HG03432 (cell line): Measurements from ENCODE around the gene VAMP4.
"Not testable (repeated sequence)": the region's sequence is repeated elsewhere in the genome, so short reads cannot be mapped to it uniquely, and the experiment has no call there.

ENCODE experiments used
- ATAC-seq: cut with Tn5 transposase; IDR thresholded peaks from one replicate; pipeline ENCODE4 v1.9.1; 2021; ENCODE audit warnings: mild to moderate bottlenecking, moderate library complexity; ENCODE audit not compliant: unreplicated experiment

The VAMP4 gene

GRCh38 chr1:171753182-171753581 lies 11.3 kb upstream of the VAMP4 start:
- ATAC-seq = no peak

GRCh38 chr1:171751221-171751620 lies 9.4 kb upstream of the VAMP4 start:
- ATAC-seq = no peak

DNA sequence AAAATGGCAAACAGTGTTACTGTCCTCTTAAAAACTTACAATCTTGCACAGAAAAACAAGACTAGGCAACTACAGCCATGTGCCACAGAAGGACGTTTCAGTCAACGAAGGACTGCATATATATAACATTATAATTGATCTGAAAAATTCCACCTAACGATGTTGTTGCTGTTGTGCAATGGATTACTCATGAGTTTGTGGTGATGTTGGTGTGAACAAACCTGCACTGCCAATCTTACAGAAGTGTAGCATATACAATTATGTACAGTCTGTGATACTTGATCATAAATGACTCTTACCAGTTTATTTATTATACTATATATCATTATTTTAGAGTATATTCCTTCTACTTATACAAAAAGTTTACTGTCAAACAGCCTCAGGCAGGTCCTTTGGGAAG lies 6.8 kb upstream of the VAMP4 start:
- ATAC-seq = no peak

DNA sequence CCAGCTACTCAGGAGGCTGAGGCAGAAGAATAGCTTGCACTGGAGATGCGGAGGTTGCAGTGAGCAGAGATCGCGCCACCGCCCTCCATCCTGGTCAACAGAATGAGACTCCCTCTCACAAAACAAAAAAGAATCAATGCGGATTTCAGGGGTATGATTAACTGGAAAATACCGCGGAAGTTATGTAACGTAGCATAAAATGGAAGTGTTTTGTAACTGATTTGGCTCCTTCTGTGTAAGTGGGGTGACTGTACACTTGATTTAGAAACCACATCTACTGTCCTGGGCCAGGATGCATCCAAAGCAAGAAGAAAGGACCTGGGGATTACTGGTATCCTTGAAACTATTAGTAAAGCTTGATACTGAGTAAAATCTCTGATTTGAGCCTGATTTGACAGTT lies 3.1 kb upstream of the VAMP4 start:
- ATAC-seq = no peak

GRCh38 chr1:171743081-171743870 lies 1.4 kb upstream of the VAMP4 start:
- ATAC-seq = no peak

DNA sequence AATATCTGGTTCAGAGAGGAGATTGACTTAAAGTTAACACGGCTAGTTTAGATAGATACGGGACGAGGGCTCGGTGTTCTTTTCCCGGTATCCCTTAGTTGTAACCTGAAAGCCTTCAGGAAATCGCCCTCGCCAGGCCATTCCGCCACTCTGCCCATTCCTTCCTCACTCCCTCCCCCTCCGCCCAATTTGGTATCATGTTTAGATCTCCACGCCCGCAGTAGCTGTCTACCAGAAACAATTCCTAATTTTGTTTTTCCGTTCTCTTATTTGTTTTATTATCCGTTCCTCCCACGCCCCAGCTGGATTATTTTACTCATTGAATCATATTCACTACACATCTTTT lies 685 bp upstream of the VAMP4 start:
- ATAC-seq = peak; percentile 12

GRCh38 chr1:171740987-171741871 lies 636 bp downstream of the VAMP4 start:
- peak; percentile 34 for ATAC-seq

- ATAC-seq = no peak
Observed at GRCh38 chr1:171740356-171740863, 1.5 kb downstream of the VAMP4 start.

- no peak for ATAC-seq
Observed at GRCh38 chr1:171739656-171740055, 2.2 kb downstream of the VAMP4 start.

- ATAC-seq = no peak
Observed at GRCh38 chr1:171738911-171739310, 3.0 kb downstream of the VAMP4 start.

DNA sequence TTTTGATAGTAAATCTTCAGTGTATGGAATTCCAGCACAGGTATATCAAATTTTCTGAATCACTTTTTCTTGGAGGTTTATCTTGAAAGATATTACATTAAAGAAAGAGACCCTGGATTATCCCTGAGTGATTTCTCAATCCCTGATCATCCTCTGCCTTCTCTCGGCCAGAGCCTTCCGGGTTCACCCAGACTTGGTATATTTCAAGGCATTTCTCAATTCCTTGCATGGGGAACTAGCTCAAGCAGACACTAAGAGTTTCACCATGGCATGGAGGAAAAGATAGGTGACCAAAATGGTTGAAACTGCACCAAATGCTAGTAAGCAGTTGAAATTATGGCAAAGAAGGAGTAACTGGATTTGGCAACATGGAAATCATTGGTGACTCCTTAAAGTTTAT lies 5.7 kb downstream of the VAMP4 start:
- no peak for ATAC-seq

GRCh38 chr1:171730052-171730451 lies 11.8 kb downstream of the VAMP4 start:
- ATAC-seq = no peak

GRCh38 chr1:171727778-171728177 lies 14.1 kb downstream of the VAMP4 start:
- no peak for ATAC-seq

GRCh38 chr1:171723180-171723579 lies 18.7 kb downstream of the VAMP4 start:
- not testable (repeated sequence) for ATAC-seq

GRCh38 chr1:171718848-171719247 lies 23.0 kb downstream of the VAMP4 start:
- no peak for ATAC-seq

GRCh38 chr1:171718216-171718615 lies 23.6 kb downstream of the VAMP4 start:
- no peak for ATAC-seq

DNA sequence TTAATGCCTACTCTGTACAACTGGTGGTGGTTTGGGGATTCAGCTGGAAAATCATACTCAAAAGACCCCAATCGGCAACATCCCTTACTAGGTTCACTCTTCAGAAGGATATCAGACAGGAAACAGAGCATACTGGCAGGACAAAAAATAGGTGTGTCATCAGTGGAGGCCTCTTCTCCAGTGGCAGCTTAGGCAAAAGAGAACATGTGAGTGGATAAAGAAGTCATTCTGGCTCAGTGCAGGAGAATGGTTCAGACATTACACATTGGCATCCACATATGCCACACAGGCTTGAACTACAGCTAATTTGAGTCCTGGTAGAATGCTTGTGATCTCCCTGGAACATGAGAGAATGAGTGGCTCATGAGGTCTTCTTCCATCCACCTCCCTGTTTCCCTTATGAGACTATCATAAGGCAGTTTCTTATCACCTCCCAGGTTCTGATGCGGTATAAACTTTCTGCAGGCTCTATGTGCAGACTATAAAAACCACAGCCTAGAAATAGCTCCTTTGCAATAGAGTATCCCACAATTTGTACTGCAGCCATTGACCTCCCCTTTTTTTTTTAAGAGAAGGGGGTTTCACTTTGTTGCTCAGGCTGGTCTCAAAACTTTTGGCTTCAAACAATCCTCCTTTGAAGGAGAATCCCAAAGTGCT lies 24.7 kb downstream of the VAMP4 start:
- no peak for ATAC-seq

DNA sequence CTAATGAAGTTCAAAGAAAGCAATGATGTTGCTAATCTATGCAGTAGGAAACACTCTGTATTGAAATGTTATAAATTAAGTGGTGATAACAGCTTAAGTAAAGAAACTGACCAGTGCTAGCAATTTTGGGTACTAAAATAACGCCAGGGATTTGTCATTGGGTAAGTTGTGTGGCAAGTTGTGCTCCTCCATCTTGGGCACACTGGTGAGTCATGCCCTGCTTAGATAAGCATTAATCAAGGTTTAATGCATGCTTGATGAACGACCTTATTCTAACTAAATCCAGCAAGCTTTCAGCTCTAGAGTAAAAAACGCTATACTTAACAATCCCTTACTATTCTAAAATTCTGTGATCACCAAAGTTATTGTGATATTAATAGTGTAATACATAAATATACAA lies 25.2 kb downstream of the VAMP4 start:
- ATAC-seq = no peak

- no peak for ATAC-seq
Observed at GRCh38 chr1:171715813-171716251, 26.0 kb downstream of the VAMP4 start.

- no peak for ATAC-seq
Observed at GRCh38 chr1:171712341-171712740, 29.5 kb downstream of the VAMP4 start.

DNA sequence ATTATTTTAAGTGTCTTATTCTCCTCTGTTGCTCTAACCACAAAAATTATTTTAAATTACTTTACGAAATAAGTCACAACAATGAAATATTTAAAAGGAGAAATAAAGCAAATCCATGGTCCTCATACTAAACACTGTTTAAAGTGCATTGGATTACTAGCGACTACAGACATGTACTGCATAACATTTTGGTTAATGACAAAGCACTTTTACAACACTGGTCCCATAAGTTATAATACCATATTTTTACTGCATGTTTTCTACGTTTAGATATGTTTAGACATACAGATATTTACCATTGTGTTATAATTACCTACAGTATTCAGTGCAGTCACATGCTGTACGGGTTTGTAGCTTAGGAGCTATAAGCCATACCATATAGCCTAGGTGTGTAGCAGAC lies 30.2 kb downstream of the VAMP4 start:
- no peak for ATAC-seq
